Uterus (tissue), 4 donors: ENCODE results near the gene TMEM80. TPM values are rescaled to one million over a fixed set of nuclear protein-coding genes. Genes with fewer than 3 reads are reported as not detected.

ENCODE experiments used
- DNase-seq, 2 donors: peaks; one replicate each; pipeline ENCODE4 v3.0.0-alpha.2; 2019 to 2020
- H3K27ac ChIP-seq, 2 donors: fragments of 200-600 bp; sonication (generic); 1 replicate in 1 of 2; 2 replicates in 1 of 2; pipeline ENCODE4 v1.5.1; 2016 to 2018
- H3K27me3 ChIP-seq, 2 donors: fragments of 200-600 bp; sonication (generic); one replicate each; pipeline ENCODE4 v1.5.1; 2018 to 2019; ENCODE audit warnings: control low read depth in 1 of 2
- H3K36me3 ChIP-seq, 2 donors: fragments of 200-600 bp; sonication (generic); one replicate each; pipeline ENCODE4 v1.5.1; 2019; ENCODE audit warnings: control low read depth in 1 of 2
- H3K4me1 ChIP-seq, 2 donors: fragments of 200-600 bp; sonication (generic); one replicate each; pipeline ENCODE4 v1.5.1; 2018 to 2019; ENCODE audit warnings: control low read depth in 1 of 2
- H3K4me3 ChIP-seq, 2 donors: fragments of 200-600 bp; sonication (generic); 1 replicate in 1 of 2; 2 replicates in 1 of 2; pipeline ENCODE4 v1.5.1; 2018 to 2019; ENCODE audit warnings: mild to moderate bottlenecking in 1 of 2
- H3K9me3 ChIP-seq, 2 donors: fragments of 200-600 bp; sonication (generic); one replicate each; pipeline ENCODE4 v1.5.1; 2019; ENCODE audit warnings: control low read depth in 1 of 2
- POLR2A ChIP-seq, 2 donors: fragments of 450-650 bp; IDR thresholded peaks; one replicate each; pipeline ENCODE4 v1.6.1; 2016; ENCODE audit warnings: antibody characterized with exemption in 2 of 2, mild to moderate bottlenecking in 1 of 2, moderate library complexity in 1 of 2
- intact Hi-C: fragments of 100-400 bp; cut with DNase I; formaldehyde crosslinking; loops from one replicate; pipeline ENCODE4 v1.15.1; 2023; ENCODE audit warnings: low total_unique reads
- total RNA-seq, 4 donors: library from RNA; depleted of rRNA in 3 of 4; stranded (reverse); fragments of >200 nt in 3 of 4; gene quantifications; one replicate each; pipeline versions ENCODE4 v1.1.0 to v1.2.4, GENCODE V29; 2014 to 2023
- TF ChIP-seq, protein P1 (sequence below), 4 experiments: fragments of 200-600 bp in 2 of 4; fragments of 450-650 bp in 2 of 4; sonication (generic) in 2 of 4; IDR thresholded peaks; one replicate each; pipeline ENCODE4 v1.5.1; 2016 to 2019; ENCODE audit warnings: antibody characterized with exemption in 4 of 4, mild to moderate bottlenecking in 2 of 4, moderate library complexity in 1 of 4
- donor health status: DM: yes; HTN: yes; CAD: no.

Gene TMEM80
- total RNA-seq, 4 donors from 2014 or later, result 2.6 to 35.3 (median 8.1) TPM

- no peaks in the 10 kb centered on the region for H3K9me3 ChIP-seq
- H3K27ac ChIP-seq, result peak overlapping the region; percentile 35 to 47
- H3K27me3 ChIP-seq, result no peaks in the 10 kb centered on the region
- no peaks in the 10 kb centered on the region for H3K36me3 ChIP-seq
- no peak overlapping the region for H3K4me3 ChIP-seq
- TF ChIP-seq POLR2A (IDR thresholded peaks at IDR 0.05), result no peak
- TF ChIP-seq, protein P1, sequence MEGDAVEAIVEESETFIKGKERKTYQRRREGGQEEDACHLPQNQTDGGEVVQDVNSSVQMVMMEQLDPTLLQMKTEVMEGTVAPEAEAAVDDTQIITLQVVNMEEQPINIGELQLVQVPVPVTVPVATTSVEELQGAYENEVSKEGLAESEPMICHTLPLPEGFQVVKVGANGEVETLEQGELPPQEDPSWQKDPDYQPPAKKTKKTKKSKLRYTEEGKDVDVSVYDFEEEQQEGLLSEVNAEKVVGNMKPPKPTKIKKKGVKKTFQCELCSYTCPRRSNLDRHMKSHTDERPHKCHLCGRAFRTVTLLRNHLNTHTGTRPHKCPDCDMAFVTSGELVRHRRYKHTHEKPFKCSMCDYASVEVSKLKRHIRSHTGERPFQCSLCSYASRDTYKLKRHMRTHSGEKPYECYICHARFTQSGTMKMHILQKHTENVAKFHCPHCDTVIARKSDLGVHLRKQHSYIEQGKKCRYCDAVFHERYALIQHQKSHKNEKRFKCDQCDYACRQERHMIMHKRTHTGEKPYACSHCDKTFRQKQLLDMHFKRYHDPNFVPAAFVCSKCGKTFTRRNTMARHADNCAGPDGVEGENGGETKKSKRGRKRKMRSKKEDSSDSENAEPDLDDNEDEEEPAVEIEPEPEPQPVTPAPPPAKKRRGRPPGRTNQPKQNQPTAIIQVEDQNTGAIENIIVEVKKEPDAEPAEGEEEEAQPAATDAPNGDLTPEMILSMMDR (IDR thresholded peaks at IDR 0.05), result no peak
- H3K4me1 ChIP-seq, result peaks cover 0 to 4% of the 10 kb centered on the region in 2 donors
- intact Hi-C loops, result no loop called here
- peak in 1 of 2 donors; percentile 26 for DNase-seq
These were observed 7.1 kb downstream of the TMEM80 start for GRCh38 chr11:702462-703461.

DNA sequence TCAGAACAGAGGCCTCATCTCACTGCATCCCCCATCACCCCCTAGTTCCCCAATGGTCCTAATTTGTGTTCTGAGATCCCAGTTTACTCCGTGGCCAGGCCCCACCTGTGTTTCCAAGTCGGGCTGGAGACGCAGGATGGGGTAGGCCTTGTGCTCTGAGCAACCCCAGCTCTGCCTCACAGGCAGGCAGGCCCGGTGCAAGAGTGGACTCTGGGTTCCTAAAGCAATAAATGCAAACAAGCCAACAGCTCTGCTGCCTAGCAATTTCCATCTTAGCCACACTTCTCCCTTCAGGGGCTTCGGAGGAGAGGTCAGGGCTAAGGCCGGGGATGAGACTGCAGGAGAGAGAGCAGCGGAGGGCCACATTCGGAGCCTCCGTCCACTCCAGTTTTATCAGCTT lies 7.9 kb downstream of the TMEM80 start:
- Histone ChIP-seq H3K27ac (peak overlapping the region; percentile 35 to 47), H3K4me3 (no peak overlapping the region), H3K27me3 (no peaks in the 10 kb centered on the region), H3K9me3 (no peaks in the 10 kb centered on the region), H3K36me3 (no peaks in the 10 kb centered on the region), H3K4me1 (peaks cover 0 to 4% of the 10 kb centered on the region in 2 donors)
- TF ChIP-seq, protein P1 (IDR thresholded peaks at IDR 0.05), result no peak
- TF ChIP-seq POLR2A (IDR thresholded peaks at IDR 0.05), result no peak
- intact Hi-C loops, result no loop called here
- DNase-seq, result no peak

GRCh38 chr11:704228-704674 lies 8.6 kb downstream of the TMEM80 start:
- DNase-seq, result no peak
- Histone ChIP-seq H3K27me3 (no peaks in the 10 kb centered on the region), H3K9me3 (no peaks in the 10 kb centered on the region), H3K27ac (peak overlapping the region; percentile 73 to 78), H3K4me1 (peaks cover 0 to 4% of the 10 kb centered on the region in 2 donors), H3K36me3 (no peaks in the 10 kb centered on the region), H3K4me3 (no peak overlapping the region)
- TF ChIP-seq, protein P1 (IDR thresholded peaks at IDR 0.05), result no peak
- intact Hi-C loops, result no loop called here

- H3K4me3 ChIP-seq, result peak overlapping the region; percentile 29 to 54
These were observed 9.4 kb downstream of the TMEM80 start for GRCh38 chr11:704781-705645.

More at GRCh38 chr11:704781-705645, 9.4 kb downstream of the TMEM80 start:
- H3K4me1 ChIP-seq, result peaks cover 0 to 4% of the 10 kb centered on the region in 2 donors
- no peaks in the 10 kb centered on the region for H3K27me3 ChIP-seq
- peak in 1 of 2 donors; percentile 41 for TF ChIP-seq POLR2A (IDR thresholded peaks at IDR 0.05)
- TF ChIP-seq, protein P1 (IDR thresholded peaks at IDR 0.05), result no peak
- H3K36me3 ChIP-seq, result no peaks in the 10 kb centered on the region
- peak in 1 of 2 donors; percentile 56 for DNase-seq
- peak overlapping the region; percentile 73 to 78 for H3K27ac ChIP-seq
- intact Hi-C loops, result no loop called here
- H3K9me3 ChIP-seq, result no peaks in the 10 kb centered on the region
